NCI-H1930 (cell line): ENCODE measurements around the gene PROC.
A peak's percentile ranks its signal among the peaks of the same experiment; 100 is the strongest.

ENCODE experiments used
- DNase-seq, 2 experiments: peaks; one replicate each; lab custom pipeline; 2025; lab: John Stamatoyannopoulos, UW

PROC gene

GRCh38 chr2:127418300-127419111 lies at the start of gene PROC:
TSS of gene PROC (plus strand) at chr2:127418427. CDS start at chr2:127419943, 1,516 bp downstream.
- no peak for DNase-seq

GRCh38 chr2:127370010-127370409 lies 48.2 kb upstream of the PROC start:
- no peak for DNase-seq

GRCh38 chr2:127371037-127371436 lies 47.2 kb upstream of the PROC start:
- DNase-seq = peak in 1 of 2 experiments; percentile 14

GRCh38 chr2:127373362-127374083 lies 44.7 kb upstream of the PROC start:
- no peak for DNase-seq

GRCh38 chr2:127376257-127376656 lies 42.0 kb upstream of the PROC start:
- no peak for DNase-seq

GRCh38 chr2:127377262-127377661 lies 41.0 kb upstream of the PROC start:
- DNase-seq = no peak

- no peak for DNase-seq
These were observed 39.5 kb upstream of the PROC start for GRCh38 chr2:127378720-127379119.

- no peak for DNase-seq
These were observed 38.4 kb upstream of the PROC start for GRCh38 chr2:127379712-127380355.

GRCh38 chr2:127381762-127382161 lies 36.5 kb upstream of the PROC start:
- DNase-seq = no peak

- DNase-seq = no peak
These were observed 35.4 kb upstream of the PROC start for GRCh38 chr2:127382831-127383230.

- DNase-seq = no peak
These were observed 33.7 kb upstream of the PROC start for GRCh38 chr2:127384529-127384928.

- no peak for DNase-seq
These were observed 32.0 kb upstream of the PROC start for GRCh38 chr2:127386246-127386645.

- DNase-seq = peak; percentile 65 to 76
These were observed 31.2 kb upstream of the PROC start for GRCh38 chr2:127386764-127387654.

GRCh38 chr2:127387655-127388422 lies 30.4 kb upstream of the PROC start, which contains the start of gene MAP3K2:
TSS of gene MAP3K2 (minus strand) at chr2:127387975. CDS start at chr2:127343129, 44,846 bp downstream.
- peak; percentile 80 to 95 for DNase-seq

- no peak for DNase-seq
These were observed 29.6 kb upstream of the PROC start for GRCh38 chr2:127388423-127389164.

GRCh38 chr2:127389778-127390435 lies 28.3 kb upstream of the PROC start:
- no peak for DNase-seq

GRCh38 chr2:127392133-127392827 lies 25.9 kb upstream of the PROC start:
- DNase-seq = no peak

- DNase-seq = no peak
These were observed 25.2 kb upstream of the PROC start for GRCh38 chr2:127392828-127393578.
